UCSD-AML1 (cell line): ENCODE measurements around the gene DNAJC11.
"Not testable (repeated sequence)": the region's sequence is repeated elsewhere in the genome, so short reads cannot be mapped to it uniquely, and the experiment has no call there.

Source experiments
- DNase-seq: peaks from one replicate; lab custom pipeline; 2025; ENCODE audit not compliant: unreplicated experiment; lab: John Stamatoyannopoulos, UW

DNAJC11 gene

GRCh38 chr1:6653436-6654290, 48.0 kb downstream of the DNAJC11 start:
- no peak for DNase-seq

GRCh38 chr1:6652986-6653385, 48.6 kb downstream of the DNAJC11 start:
- no peak for DNase-seq

- DNase-seq, result no peak
Measured at GRCh38 chr1:6651909-6652308, 49.7 kb downstream of the DNAJC11 start.

- DNase-seq, result no peak
Measured at GRCh38 chr1:6648556-6648955, 53.1 kb downstream of the DNAJC11 start.

GRCh38 chr1:6646499-6647148, 55.0 kb downstream of the DNAJC11 start:
- peak; percentile 16 for DNase-seq

- DNase-seq, result no peak
Measured at GRCh38 chr1:6645018-6645417, 56.6 kb downstream of the DNAJC11 start.

- DNase-seq, result not testable (repeated sequence)
Measured at GRCh38 chr1:6640867-6641266, 60.7 kb downstream of the DNAJC11 start.

GRCh38 chr1:6638226-6638625, 63.4 kb downstream of the DNAJC11 start:
- no peak for DNase-seq

GRCh38 chr1:6637770-6638169, 63.8 kb downstream of the DNAJC11 start:
- DNase-seq, result no peak

- not testable (repeated sequence) for DNase-seq
Measured at GRCh38 chr1:6636778-6637177, 64.8 kb downstream of the DNAJC11 start.

- no peak for DNase-seq
Measured at GRCh38 chr1:6635910-6636760, 65.5 kb downstream of the DNAJC11 start.

- DNase-seq, result no peak
Measured at GRCh38 chr1:6635161-6635909, 66.3 kb downstream of the DNAJC11 start.

GRCh38 chr1:6634371-6635052, 67.1 kb downstream of the DNAJC11 start:
- DNase-seq, result peak; percentile 42

GRCh38 chr1:6632588-6633514, 68.8 kb downstream of the DNAJC11 start:
- no peak for DNase-seq

- no peak for DNase-seq
Measured at GRCh38 chr1:6631058-6631457, 70.6 kb downstream of the DNAJC11 start.

GRCh38 chr1:6630027-6630426, 71.6 kb downstream of the DNAJC11 start:
- no peak for DNase-seq

- no peak for DNase-seq
Measured at GRCh38 chr1:6628971-6629479, 72.6 kb downstream of the DNAJC11 start.

GRCh38 chr1:6627841-6628545, 73.6 kb downstream of the DNAJC11 start:
- DNase-seq, result no peak
